CD4-positive, alpha-beta T cell (primary cell): Measurements from ENCODE around the gene PLEKHO2. TPM values are rescaled to one million over a fixed set of nuclear protein-coding genes. Genes with fewer than 3 reads are reported as not detected.

Source experiments
- ATAC-seq: fragments of 200-7000 bp; cut with Tn5 transposase; one replicate; pipeline ENCODE4 v1.10.0; 2022; ENCODE audit warnings: mild to moderate bottlenecking; ENCODE audit not compliant: poor library complexity
- CTCF ChIA-PET: fragments of 350-600 bp; sonication (Branson Sonifier 250); formaldehyde crosslinking; loops from one replicate; lab custom pipeline; 2021; ENCODE audit warnings: antibody characterized with exemption, inconsistent platforms; lab: Charles Lee
- POLR2A ChIA-PET: fragments of 350-600 bp; sonication (Branson Sonifier 250); formaldehyde crosslinking; loops from one replicate; lab custom pipeline; 2021; ENCODE audit warnings: antibody characterized with exemption, inconsistent platforms; lab: Charles Lee
- DNase-seq, 14 experiments: peaks; one replicate each; pipeline ENCODE4 v3.0.0-alpha.2; 2013 to 2020; ENCODE audit warnings: mixed read lengths in 2 of 14
- H3K27ac ChIP-seq, 2 donors: one replicate each; pipeline versions ENCODE4 v1.5.1 to v1.7.0; 2013; ENCODE audit warnings: low read length in 2 of 2, low read depth in 1 of 2, mild to moderate bottlenecking in 1 of 2
- H3K27me3 ChIP-seq, 2 experiments: 1 replicate in 1 of 2; 2 replicates in 1 of 2; pipeline versions ENCODE4 v1.6.1 to v1.7.0; 2013; ENCODE audit warnings: low read length in 2 of 2, control low read depth in 1 of 2, mild to moderate bottlenecking in 1 of 2, moderate library complexity in 1 of 2; ENCODE audit not compliant: insufficient read depth in 2 of 2, control insufficient read depth in 1 of 2
- H3K36me3 ChIP-seq: one replicate; pipeline ENCODE4 v1.6.1; 2013; ENCODE audit warnings: low read length, control low read depth; ENCODE audit not compliant: insufficient read depth
- H3K4me1 ChIP-seq: one replicate; pipeline ENCODE4 v1.6.1; 2013; ENCODE audit warnings: low read length, control low read depth; ENCODE audit not compliant: insufficient read depth
- H3K4me3 ChIP-seq: one replicate; pipeline ENCODE4 v1.5.1; 2013; ENCODE audit warnings: mild to moderate bottlenecking, low read length, moderate library complexity
- H3K9me3 ChIP-seq, 2 experiments: 1 replicate in 1 of 2; 2 replicates in 1 of 2; pipeline versions ENCODE4 v1.6.1 to v1.7.0; 2013; ENCODE audit warnings: low read length in 2 of 2, mild to moderate bottlenecking in 2 of 2, control low read depth in 1 of 2, moderate library complexity in 1 of 2; ENCODE audit not compliant: control insufficient read depth in 1 of 2, insufficient read depth in 1 of 2
- H3K27ac Mint-ChIP-seq: one replicate; pipeline ENCODE4 v1.8.0; 2020; ENCODE audit warnings: mixed read lengths
- H3K27me3 Mint-ChIP-seq: one replicate; pipeline ENCODE4 v1.8.0; 2021; ENCODE audit warnings: mixed read lengths
- H3K36me3 Mint-ChIP-seq: one replicate; pipeline ENCODE4 v1.8.0; 2021; ENCODE audit warnings: low read depth, mixed read lengths
- H3K4me1 Mint-ChIP-seq: one replicate; pipeline ENCODE4 v1.8.0; 2021; ENCODE audit warnings: low read depth, mixed read lengths
- H3K4me3 Mint-ChIP-seq: one replicate; pipeline ENCODE4 v1.8.0; 2020; ENCODE audit warnings: mild to moderate bottlenecking, mixed read lengths
- H3K9me3 Mint-ChIP-seq: one replicate; pipeline ENCODE4 v1.8.0; 2020; ENCODE audit warnings: mixed read lengths
- intact Hi-C, 2 experiments: fragments of 100-400 bp; cut with DNase I in 1 of 2; cut with micrococcal nuclease in 1 of 2; formaldehyde crosslinking; loops; one replicate each; pipeline versions ENCODE4 v1.15.1 to v1.9.0; 2023 to 2025; cut with DNase I, micrococcal nuclease
- total RNA-seq, 174 experiments: library from RNA in 2 of 174; stranded (reverse) in 2 of 174; gene quantifications; one replicate each; pipeline ENCODE4 v1.2.3 and lab custom pipeline; 2021 to 2026
- TF ChIP-seq, protein P1 (sequence below): fragments of 200-600 bp; IDR thresholded peaks from one replicate; pipeline ENCODE4 v1.8.0; 2022; ENCODE audit warnings: antibody characterized with exemption, mild to moderate bottlenecking

The PLEKHO2 gene
- total RNA-seq, 2 experiments from 2014 or later, result 5.6 to 5.9 TPM

DNA sequence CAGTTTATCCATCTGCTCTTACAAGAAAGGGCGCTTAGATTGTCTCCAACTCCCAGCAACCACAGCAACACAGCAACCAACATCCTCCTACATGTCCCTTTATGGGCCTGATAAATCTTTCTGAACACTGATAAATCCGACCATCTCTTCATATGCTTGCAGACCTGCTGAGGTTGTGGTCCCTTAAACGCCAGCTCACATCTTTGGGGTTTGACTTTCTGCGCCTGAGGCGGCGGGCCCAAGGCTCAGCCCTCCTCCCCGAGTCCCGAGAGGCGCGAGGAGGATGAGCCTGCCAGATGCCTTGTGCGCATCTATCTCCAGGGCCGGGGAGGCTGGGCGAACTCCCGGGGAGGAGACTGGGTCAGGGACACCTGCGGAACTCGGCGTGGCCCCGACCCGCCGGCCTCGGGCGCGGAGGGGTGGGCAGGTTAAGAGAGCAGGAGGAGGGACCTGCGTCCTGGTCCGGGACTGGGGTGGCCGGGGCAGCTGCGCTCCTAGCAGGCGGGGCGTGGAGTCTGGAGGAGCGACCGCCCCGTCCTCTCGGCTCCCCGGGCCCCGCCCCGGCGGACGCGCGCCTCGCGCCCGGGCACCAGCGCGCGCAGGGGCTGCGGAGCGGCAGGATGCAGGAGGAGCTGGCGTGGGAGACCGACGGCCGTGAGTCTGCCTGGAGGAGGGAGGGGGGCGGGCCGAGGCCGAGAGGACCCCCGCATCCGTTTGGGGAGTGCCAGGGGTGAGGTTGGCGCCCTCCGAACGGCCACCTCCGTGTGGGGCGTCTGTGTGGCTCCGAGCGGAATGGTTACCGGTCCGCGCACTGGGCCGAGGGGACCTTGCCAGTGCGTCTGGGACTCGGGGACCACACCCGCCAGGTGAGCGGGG lies 69.8 kb downstream of the PLEKHO2 start, which contains the start of gene ANKDD1A:
Gene ANKDD1A, plus strand, starts transcription at position 592 of the 876 bp plus-strand sequence. Its CDS starts 29 bp downstream, at position 621.
- Histone ChIP-seq H3K4me1 (peaks cover 12% of the 10 kb centered on the region), H3K4me3 (peak within 1 kb of the TSS; percentile 53), H3K36me3 (no peaks in the 10 kb centered on the region), H3K9me3 (no peaks in the 10 kb centered on the region), H3K27ac (no peak within 1 kb of the TSS), H3K27me3 (peaks cover 0 to 6% of the 10 kb centered on the region in 2 experiments)
- peaks cover 28% of the 10 kb centered on the region for H3K27me3 Mint-ChIP-seq
- ATAC-seq, result peak; percentile 79
- peak within 1 kb of the TSS; percentile 78 for H3K4me3 Mint-ChIP-seq
- peak in 9 of 14 experiments; percentile 4 to 55 (median 37) for DNase-seq
- TF ChIP-seq, protein P1, sequence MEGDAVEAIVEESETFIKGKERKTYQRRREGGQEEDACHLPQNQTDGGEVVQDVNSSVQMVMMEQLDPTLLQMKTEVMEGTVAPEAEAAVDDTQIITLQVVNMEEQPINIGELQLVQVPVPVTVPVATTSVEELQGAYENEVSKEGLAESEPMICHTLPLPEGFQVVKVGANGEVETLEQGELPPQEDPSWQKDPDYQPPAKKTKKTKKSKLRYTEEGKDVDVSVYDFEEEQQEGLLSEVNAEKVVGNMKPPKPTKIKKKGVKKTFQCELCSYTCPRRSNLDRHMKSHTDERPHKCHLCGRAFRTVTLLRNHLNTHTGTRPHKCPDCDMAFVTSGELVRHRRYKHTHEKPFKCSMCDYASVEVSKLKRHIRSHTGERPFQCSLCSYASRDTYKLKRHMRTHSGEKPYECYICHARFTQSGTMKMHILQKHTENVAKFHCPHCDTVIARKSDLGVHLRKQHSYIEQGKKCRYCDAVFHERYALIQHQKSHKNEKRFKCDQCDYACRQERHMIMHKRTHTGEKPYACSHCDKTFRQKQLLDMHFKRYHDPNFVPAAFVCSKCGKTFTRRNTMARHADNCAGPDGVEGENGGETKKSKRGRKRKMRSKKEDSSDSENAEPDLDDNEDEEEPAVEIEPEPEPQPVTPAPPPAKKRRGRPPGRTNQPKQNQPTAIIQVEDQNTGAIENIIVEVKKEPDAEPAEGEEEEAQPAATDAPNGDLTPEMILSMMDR, result no peak
- H3K36me3 Mint-ChIP-seq, result no peaks in the 10 kb centered on the region
- H3K27ac Mint-ChIP-seq, result no peak within 1 kb of the TSS
- no peaks in the 10 kb centered on the region for H3K9me3 Mint-ChIP-seq
- ChIA-PET POLR2A (no interaction called here), CTCF (no interaction called here)
- peaks cover 8% of the 10 kb centered on the region for H3K4me1 Mint-ChIP-seq
- intact Hi-C loops, result no loop called here

DNA sequence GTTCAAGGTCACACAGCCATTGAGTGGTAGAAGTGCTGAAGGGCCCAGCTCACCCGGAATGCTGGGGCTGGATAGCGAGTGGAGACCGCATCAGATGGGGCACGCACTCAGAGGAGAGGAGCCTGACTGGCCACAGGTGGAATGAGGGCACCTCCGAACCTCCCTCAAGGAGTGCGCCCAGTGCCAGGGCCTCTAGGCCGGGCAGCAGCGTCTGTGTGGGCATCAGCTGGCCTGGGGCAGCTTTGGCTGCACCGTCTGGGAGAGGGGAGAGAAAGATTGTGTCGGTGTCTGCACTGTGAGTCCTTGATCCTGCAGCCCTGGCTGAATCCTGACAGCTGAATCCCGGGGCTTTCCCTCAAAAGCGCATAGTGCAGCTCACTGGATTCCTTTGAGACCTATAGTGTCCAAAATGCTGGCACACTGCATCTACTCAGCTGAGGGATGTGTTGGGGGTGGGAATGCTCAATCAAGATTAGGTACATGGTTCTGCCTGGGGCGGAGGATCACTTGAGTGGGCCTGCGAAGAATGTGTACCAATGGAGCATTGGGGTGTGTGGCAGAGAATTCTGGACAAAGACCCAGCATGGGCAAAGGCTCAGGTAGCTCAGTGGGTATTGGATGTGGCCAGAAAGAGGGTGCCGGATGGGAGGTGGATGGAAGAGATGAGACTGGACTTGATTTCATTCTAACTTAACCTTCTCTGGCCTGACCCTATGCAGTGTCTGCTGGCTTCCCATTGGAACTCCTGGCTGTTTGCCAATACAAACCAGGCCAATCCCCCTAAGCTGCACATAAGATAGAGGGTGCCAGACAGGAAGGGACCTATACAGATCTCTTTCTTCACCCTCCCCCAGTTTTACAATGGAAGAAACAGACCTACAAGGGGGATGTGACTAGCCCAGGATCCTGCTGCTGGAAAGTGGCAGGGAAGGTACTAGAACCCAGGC lies 70.9 kb downstream of the PLEKHO2 start:
- Mint-ChIP-seq H3K27me3 (peaks cover 28% of the 10 kb centered on the region), H3K27ac (no peak overlapping the region), H3K4me3 (peak overlapping the region; percentile 51), H3K9me3 (no peaks in the 10 kb centered on the region), H3K4me1 (peaks cover 8% of the 10 kb centered on the region), H3K36me3 (no peaks in the 10 kb centered on the region)
- ATAC-seq, result no peak
- no peak for DNase-seq
- ChIA-PET CTCF (interaction anchor here (1.0 kb wide), 1 partner anchor 181 kb away, joined by 3 read pairs; no protein-coding TSS in a partner anchor), POLR2A (interaction anchor here (0.6 kb wide), 1 partner anchor 10 kb away, joined by 4 read pairs; no protein-coding TSS in a partner anchor)
- no peaks in the 10 kb centered on the region for H3K36me3 ChIP-seq
- peaks cover 0 to 6% of the 10 kb centered on the region in 2 experiments for H3K27me3 ChIP-seq
- TF ChIP-seq, protein P1, result no peak
- H3K4me3 ChIP-seq, result no peak overlapping the region
- H3K27ac ChIP-seq, result no peak overlapping the region
- intact Hi-C loops, result no loop called here
- peaks cover 12% of the 10 kb centered on the region for H3K4me1 ChIP-seq
- no peaks in the 10 kb centered on the region for H3K9me3 ChIP-seq

DNA sequence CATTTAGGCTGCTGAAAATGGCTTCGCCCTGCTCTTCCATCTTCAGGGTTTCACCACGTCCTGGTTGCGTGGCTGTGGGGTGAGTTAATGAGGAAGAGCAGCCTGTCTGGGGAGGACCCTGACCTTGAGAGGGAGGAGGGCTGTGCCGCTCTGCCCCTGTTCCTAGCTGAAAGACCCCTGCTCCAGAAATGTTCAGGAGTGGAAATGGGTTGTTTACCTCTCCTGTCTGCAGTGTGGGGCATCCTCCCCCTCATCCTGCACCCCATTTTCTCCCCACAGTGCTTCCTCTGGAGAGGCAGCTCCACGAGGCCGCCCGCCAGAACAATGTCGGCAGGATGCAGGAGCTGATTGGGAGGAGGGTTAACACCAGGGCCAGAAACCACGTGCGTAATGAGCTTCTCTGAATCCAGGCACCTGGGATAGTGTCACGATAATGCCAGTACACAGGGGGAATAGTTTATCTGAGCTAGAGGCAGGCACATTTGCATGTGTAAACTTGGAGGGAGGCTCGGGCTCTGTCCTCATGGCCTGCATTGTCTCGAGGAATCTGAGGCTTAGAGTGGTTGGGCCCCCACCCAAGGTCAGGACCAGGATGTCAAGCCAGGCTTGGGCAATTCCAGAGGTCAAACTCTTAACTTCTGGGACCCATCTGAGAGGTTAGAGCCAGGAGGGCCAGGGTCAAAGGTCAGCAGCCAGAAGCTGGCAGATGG lies 74.0 kb downstream of the PLEKHO2 start:
- no peaks in the 10 kb centered on the region for H3K9me3 Mint-ChIP-seq
- Histone ChIP-seq H3K4me1 (peaks cover 12% of the 10 kb centered on the region), H3K4me3 (no peak overlapping the region), H3K36me3 (no peaks in the 10 kb centered on the region), H3K9me3 (no peaks in the 10 kb centered on the region), H3K27me3 (peaks cover 0 to 4% of the 10 kb centered on the region in 2 experiments), H3K27ac (no peak overlapping the region)
- ATAC-seq (no peak), DNase-seq (no peak)
- peaks cover 8% of the 10 kb centered on the region for H3K27me3 Mint-ChIP-seq
- no peak overlapping the region for H3K4me3 Mint-ChIP-seq
- peaks cover 8% of the 10 kb centered on the region for H3K4me1 Mint-ChIP-seq
- ChIA-PET POLR2A (no interaction called here), CTCF (interaction anchor here (1.6 kb wide), 1 partner anchor 80 kb away, joined by 3 read pairs; no protein-coding TSS in a partner anchor)
- TF ChIP-seq, protein P1, result no peak
- no peaks in the 10 kb centered on the region for H3K36me3 Mint-ChIP-seq
- no peak overlapping the region for H3K27ac Mint-ChIP-seq
- intact Hi-C loops, result no loop called here
